SHP77 treated with DMSO at 0.1 percent for 48 hours (cell line): ENCODE data around the gene MVB12B.

ENCODE experiments used
- DNase-seq: peaks from one replicate; lab custom pipeline; 2025; lab: John Stamatoyannopoulos, UW

The MVB12B gene

DNA sequence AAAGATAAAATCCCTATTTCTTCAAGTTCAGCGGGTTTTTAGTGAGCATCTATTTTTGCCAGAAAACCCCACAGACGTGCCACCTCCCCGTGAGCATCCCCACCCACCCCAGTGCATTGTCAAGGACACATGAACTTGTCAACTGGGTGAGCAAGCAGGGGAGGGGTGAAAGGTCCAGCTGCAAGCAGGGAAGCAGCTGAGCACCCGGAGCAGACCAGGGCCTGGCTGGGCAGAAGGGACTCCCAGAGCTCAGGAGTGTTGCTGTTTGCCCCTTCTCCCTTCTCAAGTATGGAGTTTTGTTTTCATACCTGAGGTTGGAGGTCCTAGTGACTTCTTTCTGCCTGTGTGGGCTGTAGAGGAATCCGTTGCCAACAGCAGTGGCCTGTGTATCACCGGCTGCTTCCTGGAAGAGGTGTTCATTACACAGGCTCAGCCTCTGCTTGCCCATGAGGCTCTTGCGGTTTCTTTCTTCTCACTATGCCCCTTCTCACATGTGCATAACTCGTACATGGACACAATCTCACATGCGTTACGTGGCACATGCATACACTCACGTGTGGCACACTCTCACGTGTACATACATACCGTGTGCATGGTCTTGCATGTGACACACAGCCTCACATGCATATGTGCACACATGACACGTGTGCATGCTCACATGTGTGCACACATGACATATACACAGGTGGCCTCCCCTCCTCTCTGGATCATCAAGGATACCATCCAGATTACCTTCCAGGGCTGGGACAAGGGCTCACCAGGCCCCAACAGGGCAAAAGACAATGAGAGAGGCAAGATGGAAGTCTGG is 126.7 kb downstream of the MVB12B start:
- no peak for DNase-seq

DNA sequence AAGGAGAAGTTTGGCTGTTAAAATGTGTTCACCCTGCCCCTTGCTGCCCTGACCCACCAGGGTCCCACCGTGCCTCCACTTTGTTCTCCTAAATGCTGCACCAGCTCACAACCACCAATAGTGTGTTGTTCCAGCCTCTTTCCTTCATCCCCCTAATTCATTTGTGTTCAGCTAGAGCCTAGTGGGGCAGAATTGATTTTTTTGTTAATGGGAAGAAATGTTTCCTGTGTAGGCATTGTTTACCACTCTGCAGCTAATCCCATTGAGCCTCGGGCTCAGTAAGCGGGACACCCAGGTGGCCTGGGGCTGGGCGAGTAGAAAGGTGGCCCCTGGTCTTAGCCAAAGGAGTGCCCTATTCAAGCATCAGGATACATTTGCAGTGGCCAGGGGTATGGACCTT is 127.6 kb downstream of the MVB12B start:
- no peak for DNase-seq

DNA sequence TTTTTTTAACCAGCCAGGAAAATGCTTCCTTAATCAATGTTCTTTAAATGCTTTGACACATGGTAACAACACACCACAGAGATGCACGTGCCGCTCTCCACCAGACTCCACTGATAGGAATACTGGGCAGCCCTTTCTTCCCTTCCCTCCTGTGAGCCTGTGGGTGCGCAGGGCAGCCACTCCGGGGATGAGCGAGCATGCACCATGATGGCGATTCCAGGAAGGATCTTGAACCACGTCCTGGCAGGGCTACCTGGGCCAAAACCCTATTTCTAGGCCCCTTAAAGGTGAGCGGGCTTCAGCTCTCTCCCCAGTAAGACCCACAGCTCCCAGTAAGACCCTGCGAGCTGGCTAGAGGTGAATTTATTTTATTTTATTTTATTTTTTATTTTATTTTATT is 128.2 kb downstream of the MVB12B start:
- no peak for DNase-seq

DNA sequence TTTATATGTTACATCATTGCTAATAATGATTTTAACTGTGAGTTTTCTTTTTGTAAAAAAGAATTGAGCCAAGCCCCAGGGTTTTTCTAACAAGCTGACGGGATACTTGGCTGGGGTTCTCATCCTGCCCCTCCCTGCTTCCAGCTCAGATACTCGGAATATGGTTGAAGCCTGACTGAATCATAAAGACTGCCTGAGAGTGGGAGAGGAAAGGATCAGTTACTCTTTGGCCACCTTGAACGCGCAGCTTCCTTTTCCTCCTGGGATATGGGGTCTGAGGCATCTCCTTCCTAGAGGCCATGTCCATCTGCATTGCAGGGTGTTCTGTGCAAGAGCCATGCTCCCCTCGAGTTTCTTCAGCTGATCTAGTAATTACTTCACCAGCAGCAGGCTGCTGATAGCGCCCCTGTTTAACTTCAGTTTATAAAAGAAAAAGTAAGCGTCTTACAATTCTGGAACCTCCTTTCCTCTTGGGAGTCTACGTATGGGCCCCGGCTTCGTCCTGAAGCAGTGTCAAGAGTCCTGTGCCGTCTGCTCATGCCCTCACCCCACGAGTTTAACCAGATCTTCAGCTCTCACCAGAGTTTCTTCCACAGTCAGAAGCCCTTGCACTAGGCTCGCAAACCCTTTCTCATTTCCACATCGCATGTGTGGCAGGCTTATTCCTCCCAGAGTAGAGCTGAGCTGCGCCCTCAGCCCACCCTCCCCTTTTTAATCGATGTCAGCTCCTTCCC is 130.0 kb downstream of the MVB12B start:
- no peak for DNase-seq

DNA sequence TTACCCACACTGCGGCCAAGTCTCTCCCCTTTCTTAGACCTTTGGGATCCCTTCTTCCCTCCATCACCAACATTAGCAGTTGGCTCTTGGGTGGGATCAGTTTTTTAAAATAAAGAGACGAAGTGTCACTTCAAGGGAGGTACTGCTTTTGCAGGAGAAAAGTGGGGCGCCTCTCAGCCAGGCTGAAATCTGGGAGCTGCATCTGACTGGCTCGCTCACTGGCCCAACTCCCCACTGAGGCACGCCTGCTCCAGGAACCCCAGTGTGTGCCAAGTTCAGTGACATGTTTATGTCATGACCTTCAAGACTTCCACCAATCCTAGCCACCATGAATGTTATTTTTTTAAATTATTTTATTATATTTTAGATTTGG is 130.5 kb downstream of the MVB12B start:
- no peak for DNase-seq

DNA sequence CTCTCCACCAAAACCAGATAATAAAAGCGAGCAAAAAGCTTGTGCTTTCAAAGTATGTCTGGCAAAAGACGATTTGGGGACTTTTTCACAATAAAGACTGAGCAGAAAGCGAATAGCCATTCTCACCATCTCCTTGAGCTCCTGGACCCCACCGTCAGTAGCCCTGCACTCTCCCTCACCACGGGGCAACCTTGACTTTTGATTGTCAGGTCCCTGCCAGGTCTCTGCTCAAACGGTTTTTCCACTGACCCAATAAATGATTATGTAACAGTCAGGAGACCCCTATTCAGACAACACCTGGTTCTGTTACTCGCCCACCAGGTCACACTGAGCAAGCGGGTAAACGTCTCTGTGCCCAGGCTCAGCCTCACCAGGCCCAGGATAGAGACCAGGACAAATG is 131.3 kb downstream of the MVB12B start:
- no peak for DNase-seq

DNA sequence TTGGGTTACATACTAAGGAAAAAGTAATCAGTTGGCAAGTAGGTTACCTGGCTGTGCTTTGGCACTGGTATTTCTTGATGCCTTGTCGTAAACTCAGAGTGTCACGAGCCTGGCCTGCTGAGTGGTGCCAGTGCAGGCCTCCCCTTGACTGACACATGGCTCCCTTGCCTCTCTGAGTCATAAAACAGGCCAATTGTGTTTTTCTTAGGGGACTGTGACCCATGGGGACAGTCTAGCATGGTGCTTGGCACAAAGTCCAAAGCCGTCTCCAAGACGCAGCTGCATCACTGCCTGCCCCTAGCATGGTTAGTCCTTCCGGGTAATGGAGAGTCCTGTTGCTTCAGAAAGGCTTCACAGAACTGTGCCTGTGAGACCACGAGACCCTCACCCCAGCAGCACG is 132.5 kb downstream of the MVB12B start:
- no peak for DNase-seq

DNA sequence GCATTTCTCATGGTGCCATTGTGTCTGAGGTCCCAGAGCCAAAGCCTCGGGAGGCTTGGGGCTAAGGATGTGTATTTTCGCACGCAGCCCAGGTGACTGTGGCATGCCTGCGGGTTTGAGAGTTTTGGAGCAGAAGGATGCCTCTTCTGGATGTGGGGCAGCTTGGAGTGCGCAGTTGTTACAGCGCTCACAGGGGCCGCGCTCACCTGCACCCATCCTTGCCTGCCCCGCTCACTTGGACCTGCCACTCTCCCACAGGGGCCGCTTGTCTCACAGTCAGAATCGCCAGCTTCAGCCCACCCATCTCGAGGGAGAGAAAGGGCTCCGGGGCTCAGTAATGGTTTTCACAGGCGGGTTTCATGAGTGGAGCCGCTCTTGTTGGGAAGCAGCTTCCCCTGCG is 132.9 kb downstream of the MVB12B start:
- no peak for DNase-seq

DNA sequence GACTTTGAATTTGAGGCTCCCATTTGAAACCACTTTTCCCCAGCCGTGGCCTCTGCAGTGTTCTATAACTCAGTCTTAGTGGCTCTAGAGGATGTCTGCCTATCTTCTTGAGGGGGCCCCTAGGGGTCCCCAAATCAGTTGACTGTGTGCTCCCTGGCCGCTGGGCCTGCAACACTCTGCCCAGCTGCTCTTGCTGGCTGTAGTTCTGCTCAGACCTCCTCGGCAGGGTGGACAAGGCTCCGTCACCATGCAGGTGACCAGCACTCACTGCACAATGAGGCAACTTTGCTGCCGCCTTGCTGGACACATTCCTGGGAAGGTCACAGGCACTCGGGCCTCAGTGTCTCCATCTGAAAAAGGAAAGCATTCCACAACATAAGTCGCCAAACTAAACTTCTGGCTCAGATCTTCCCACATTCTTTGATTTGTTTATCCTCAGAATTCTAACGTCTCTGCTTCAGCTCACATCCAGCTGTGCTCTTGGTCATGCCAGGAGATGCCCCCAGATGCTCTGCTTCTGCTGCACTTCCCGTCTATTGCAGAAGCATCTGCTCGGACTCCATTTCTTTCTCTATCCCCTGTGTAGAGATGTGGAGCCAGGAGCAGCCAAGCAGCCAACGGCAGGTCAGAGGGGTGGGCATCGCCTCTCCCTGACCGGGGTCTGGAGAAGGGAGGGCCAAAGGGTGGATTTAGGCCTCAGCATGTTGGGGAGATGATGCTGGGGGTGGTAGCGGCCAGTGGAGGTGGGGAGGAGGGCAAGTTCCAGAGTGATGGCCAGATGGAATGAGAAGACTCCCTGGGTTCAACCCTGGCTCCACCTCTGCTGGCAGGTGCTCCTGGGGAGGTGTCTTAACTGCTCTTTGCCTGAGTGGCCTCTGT is 133.6 kb downstream of the MVB12B start:
- no peak for DNase-seq

DNA sequence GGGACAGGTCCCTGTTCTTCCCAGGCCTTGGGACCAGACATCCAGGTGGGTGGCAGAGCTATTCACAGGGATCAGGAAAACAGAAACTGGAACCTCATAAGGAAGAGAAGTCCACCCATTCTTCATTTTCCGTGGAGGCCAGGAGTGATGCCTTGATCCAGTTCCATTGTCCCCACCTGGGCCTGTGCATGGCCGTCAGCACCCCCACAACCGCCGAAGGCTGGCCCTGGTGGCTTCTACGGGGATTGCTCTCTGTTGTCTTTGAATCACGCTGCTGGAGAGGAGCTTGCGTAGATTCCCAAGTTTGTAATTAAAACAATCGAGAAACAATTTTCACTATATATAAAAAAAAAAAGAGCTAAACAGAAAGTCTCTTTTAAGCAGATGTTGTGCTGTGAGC is 134.4 kb downstream of the MVB12B start:
- no peak for DNase-seq

DNA sequence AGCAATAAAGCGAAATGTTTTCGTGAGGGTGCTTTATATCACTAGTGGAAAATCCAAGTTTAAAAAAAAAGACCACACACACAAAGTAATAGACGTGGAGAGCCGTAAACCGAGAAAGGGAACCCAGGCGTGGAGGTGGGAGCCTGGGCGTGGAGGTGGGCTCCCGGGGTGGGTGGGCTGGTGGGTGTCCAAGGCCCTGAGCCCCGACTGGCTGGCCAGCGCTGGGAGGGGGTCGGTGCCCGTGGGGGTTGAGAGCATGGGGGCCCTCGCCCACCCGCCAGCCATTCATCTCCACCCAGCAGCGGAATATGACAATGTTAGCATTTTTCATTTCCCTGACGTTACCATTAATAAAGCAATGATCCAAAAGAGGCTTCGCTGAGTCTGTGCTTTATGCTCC is 135.0 kb downstream of the MVB12B start:
- DNase-seq: no peak

DNA sequence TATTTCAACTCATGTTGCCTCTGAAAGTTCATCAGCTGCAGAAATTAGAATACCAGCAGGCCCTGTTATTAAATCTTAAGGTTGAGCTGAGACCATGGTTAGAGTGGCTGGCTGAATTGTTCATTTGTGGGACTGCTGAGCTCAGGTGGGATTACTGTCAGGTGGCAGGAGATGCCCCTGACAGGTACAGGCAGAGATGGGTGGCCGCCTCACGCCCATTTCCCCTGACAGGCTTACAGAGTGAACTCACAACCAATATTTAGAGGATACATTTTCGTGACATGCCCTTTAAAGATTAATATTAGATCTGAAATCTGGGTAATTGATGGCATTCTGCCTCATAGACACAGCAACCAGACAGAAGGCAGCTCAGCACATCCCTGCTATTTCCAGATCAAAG is 136.0 kb downstream of the MVB12B start:
- DNase-seq: no peak

DNA sequence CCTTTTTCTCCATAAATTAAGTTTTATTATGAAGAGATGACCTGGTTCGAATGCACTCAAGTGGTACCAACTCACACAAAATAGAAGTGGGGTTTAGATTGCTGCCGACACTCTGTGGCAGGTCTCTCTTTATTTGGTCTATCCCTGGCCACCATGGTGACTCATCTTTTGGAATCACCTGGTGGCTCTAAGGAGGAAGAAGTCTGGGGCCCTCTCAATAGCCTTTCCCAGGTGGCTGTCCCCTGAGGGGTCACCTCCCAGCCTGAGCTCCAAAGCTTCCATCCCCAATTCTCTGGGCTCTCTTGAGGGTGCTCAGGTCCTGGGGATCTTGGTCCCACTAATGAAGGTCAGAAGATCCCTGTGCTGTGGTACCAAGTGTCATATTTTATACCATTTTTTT is 136.8 kb downstream of the MVB12B start:
- no peak for DNase-seq

DNA sequence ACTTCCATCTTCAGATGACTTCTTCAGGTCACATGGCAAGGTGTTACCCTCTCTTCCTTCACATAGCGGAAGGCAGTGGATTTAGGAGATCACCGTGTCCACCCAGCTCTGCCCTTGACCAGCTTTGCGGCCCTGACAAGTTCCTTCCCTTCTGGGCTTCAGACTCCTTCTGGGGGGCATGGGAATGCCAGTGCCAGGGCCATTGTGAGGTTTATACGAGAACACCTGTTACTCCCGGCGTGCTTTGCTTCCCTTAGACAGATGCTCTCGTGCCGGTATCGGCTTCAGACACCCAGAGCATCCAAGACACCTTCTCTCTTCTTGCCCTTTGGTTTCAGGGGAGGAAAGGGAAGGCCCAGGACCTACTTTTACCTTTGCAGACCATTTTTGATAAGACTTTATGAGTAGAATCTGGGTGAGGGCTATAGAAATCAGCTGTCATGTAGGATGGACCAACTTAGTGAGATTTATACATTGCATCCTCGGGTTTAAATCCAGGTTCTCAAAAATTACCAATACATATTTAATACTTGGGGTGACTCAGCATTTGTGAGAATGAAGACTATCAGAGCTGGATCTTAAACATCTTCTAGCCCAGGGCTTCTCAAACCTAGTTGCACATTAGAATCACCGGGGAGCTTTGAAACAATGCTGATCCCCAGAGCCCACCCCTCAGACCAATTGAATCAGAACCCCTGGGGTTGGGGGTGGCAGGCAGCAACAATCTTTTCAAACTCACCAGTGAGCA is 138.2 kb downstream of the MVB12B start:
- no peak for DNase-seq

DNA sequence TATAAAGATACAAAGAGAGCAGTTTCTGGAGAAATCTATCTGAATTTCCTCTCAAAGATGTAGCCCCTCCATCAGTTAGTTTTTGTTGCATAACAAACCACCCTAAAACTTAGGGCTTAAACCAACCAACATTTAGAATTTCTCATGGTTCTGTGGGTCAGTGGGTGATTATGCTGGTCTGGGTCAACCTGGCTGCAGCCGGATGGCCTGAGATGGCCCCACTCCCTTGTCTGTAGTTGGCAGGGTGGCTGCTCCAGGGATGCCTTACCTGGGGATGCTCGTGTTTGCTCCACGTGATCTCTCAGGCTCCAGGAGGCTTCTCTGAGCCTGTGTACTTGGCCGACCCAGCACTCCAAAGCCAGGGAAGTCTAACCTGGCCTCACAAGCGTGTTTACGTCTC is 139.3 kb downstream of the MVB12B start:
- DNase-seq: no peak

DNA sequence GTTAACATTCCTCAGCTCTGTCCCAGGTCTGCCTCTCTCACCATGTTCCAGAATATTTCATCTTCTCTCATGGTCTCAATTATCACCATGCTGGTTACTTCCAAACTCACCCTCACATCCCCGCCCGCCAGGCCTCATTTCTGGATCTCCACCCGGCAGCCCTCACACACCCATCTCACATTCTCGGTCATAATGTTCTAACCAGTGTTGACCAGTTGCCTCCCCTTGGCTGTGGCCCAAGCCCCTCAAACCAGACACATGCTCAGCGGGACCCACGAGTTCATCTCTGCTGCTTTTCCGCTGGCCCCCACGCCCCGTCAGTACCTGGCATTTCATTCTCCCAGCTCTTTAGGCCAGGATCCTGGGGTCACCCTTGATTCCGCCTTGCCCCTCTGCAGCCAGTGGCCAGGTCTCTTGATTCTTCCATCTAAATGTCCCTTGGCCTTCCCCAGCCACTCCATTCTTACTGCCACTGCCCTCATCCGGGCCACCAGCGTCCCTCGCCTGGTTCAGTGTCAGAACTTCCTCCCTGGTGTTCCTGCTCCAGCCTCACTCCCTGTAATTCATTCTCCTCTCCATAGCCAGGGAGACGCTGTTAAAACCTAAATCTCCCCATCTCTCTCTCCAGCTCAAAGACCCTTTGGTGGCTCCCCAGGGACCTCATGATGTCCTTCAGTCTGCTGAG is 141.7 kb downstream of the MVB12B start:
- no peak for DNase-seq

DNA sequence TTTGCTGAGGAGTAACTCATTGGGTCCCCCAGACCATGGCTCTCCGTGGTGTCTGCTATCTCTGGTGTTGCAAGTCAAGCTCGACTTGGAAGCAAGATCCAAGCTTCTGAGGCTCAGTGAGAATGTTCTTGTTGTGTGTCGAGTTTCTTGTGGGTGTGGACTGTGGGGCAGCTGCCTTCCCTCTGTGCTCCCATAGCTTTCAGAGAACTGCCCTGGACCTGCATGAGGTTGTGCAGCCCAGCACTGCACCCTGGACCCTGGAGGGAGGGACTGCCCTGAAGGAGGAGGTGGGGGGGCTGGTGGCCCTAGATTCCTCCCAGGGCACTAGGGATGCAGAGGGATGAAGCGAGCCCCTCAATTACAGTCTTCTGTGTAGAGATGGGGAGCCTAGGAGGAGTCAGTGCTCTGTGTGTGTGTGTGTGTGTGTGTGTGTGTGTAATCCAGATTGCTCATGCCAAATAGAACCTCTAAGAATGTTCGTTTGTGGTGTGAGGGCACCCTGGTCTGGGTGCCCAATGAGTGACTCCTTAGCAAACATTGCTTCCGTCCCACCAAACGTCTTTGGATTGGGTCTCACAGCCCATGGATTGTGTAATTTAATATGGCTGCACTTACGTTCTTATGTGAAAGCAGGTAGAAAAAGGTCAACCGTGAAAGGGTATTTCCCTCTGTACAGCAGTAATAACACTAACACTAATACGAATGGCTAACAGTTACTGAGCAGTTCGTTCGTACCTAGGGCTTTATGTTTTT is 143.8 kb downstream of the MVB12B start:
- DNase-seq: no peak

DNA sequence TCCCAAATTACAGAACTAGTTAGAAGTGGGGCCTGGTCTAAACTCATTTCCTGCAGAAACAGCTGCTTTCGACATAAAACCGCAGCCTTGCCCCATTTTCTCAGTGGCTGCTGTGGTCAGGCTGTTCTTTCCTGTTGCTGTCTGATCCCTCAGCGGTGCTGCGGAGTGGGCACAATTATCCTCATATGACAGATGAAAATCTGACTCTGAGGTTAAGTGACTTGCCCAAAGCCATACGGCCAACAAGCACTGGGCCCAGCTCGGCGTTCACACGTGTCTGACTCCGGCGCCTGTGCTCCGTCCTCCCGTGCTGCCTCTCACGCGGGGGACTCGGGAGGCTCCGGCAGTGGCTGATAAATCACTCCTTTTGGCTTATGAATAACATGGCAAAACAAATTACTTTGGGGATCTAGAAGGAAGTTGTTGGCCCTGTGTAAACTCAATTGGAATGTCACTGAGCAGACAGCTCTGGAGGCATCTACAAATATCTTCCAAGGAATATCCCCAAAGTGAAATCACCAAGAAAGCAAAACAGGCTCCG is 144.5 kb downstream of the MVB12B start:
- DNase-seq: no peak

DNA sequence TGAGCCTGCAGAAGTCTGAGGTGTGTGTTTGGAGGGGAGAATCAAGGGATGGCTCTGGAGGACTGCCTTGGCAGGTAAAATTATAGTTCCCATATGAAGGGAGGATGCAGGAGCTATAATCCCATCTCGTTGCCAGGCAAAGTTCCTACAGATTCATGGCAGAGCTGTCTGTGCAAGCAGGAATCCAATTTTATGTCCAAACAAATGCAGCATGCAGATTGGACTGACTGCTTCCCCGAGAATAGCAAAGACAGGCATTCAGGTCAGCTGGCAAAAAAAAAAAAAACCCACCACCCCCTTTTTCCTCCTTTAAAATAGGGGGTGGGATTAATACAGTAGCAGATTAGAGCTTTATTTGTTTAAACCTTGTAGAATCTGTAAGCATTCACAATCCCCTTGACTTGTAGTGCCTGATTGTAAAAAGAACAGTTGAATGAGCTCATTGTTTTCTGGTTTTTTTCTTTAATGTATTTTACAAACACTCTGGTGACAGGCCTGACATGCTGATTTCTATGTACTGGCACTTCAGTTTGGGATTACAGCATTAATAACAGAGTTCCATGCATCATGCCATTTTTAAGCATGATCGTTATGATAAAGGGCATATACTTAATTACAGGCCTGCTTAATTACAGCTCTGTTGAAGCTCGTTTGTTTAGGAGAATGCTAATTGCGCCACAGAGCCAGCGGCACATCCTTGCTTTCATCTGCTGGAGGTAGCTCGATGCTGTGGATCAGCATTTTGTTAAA is 145.7 kb downstream of the MVB12B start:
- DNase-seq: no peak

DNA sequence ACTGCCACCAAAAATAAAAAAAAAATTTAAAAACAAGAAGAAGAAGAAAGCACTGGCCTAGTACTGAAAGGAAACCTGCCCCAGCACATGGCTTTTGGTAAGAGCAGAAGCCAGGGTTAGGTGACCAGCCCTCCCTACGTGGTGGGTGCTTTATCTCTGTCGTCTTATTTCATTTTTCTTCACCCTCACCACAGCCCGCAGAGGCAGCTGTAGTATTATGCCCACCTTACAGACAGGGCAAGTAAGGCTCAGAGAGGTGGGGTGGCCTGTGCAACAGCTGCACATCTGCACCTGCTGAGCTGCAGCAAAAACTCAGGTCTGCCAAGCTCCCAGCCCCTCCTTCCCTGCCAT is 146.3 kb downstream of the MVB12B start:
- DNase-seq: no peak
